GM23248 (cell line): Measurements from ENCODE around the gene PIGM. TPM values are rescaled to one million over a fixed set of nuclear protein-coding genes. Genes with fewer than 3 reads are reported as not detected.

ENCODE experiments used
- DNase-seq: peaks from one replicate; pipeline ENCODE4 v3.0.0-alpha.2; 2015
- H2AFZ ChIP-seq: fragments of 200-600 bp; sonication (generic); 2 replicates; pipeline ENCODE4 v1.6.1; 2016; ENCODE audit warnings: antibody characterized with exemption
- H3F3A ChIP-seq: fragments of 200-600 bp; sonication (generic); 2 replicates; pipeline ENCODE4 v1.6.1; 2016; ENCODE audit warnings: mild to moderate bottlenecking, antibody characterized with exemption, mixed run types; ENCODE audit not compliant: insufficient read depth
- H3K27ac ChIP-seq: fragments of 200-600 bp; sonication (generic); 2 replicates; pipeline ENCODE4 v1.5.1; 2016; ENCODE audit warnings: mild to moderate bottlenecking
- H3K27me3 ChIP-seq: fragments of 200-600 bp; sonication (generic); replicated peaks from 2 replicates; pipeline ENCODE4 v1.6.1; 2016; ENCODE audit warnings: mild to moderate bottlenecking; ENCODE audit not compliant: insufficient read depth
- H3K36me3 ChIP-seq: fragments of 200-600 bp; sonication (generic); 2 replicates; pipeline ENCODE4 v1.6.1; 2016; ENCODE audit warnings: low read depth, mild to moderate bottlenecking
- H3K4me1 ChIP-seq: fragments of 200-600 bp; sonication (generic); 2 replicates; pipeline ENCODE4 v1.6.1; 2016; ENCODE audit warnings: mild to moderate bottlenecking; ENCODE audit not compliant: insufficient read depth
- H3K4me2 ChIP-seq: fragments of 200-600 bp; sonication (generic); one replicate; pipeline ENCODE4 v1.6.1; 2016; ENCODE audit warnings: mild to moderate bottlenecking; ENCODE audit not compliant: unreplicated experiment
- H3K4me3 ChIP-seq: fragments of 200-600 bp; sonication (generic); 2 replicates; pipeline ENCODE4 v1.5.1; 2016; ENCODE audit warnings: mild to moderate bottlenecking
- H3K79me2 ChIP-seq: fragments of 200-600 bp; sonication (generic); 2 replicates; pipeline ENCODE4 v1.6.1; 2016; ENCODE audit warnings: mild to moderate bottlenecking; ENCODE audit not compliant: insufficient read depth
- H3K9ac ChIP-seq: fragments of 200-600 bp; sonication (generic); 2 replicates; pipeline ENCODE4 v1.6.1; 2016; ENCODE audit warnings: mild to moderate bottlenecking
- H3K9me2 ChIP-seq: fragments of 200-600 bp; sonication (generic); 2 replicates; pipeline ENCODE4 v1.6.1; 2016; ENCODE audit warnings: mixed run types, mild to moderate bottlenecking, moderate library complexity; ENCODE audit not compliant: insufficient read depth
- H3K9me3 ChIP-seq: fragments of 200-600 bp; sonication (generic); one replicate; pipeline ENCODE4 v1.6.1; 2017; ENCODE audit warnings: low read depth
- H4K20me1 ChIP-seq: fragments of 200-600 bp; sonication (generic); 2 replicates; pipeline ENCODE4 v1.6.0; 2016; ENCODE audit not compliant: insufficient read depth
- EZH2 ChIP-seq: fragments of 200-600 bp; sonication (generic); IDR thresholded peaks from 2 replicates; pipeline ENCODE4 v1.6.1; 2018; ENCODE audit warnings: antibody characterized with exemption, mild to moderate bottlenecking; ENCODE audit not compliant: insufficient read depth, poor library complexity, severe bottlenecking
- EZH2phosphoT487 ChIP-seq: fragments of 200-600 bp; sonication (generic); IDR thresholded peaks from 2 replicates; pipeline ENCODE4 v1.6.1; 2018; ENCODE audit warnings: antibody characterized with exemption, moderate library complexity, mild to moderate bottlenecking, low read depth; ENCODE audit not compliant: insufficient read depth
- WGBS, 2 experiments: methylation state at CpG; one replicate each; pipeline ENCODE4 v1.1.6; 2015 to 2017; ENCODE audit warnings: low lambda C conversion rate in 2 of 2, low coverage in 1 of 2; ENCODE audit errors: missing lambda C conversion rate in 2 of 2; 5-methylcytosine and 5-hydroxymethylcytosine counted together
- in situ Hi-C: fragments of 300-500 bp; cut with MboI; formaldehyde crosslinking; loops from 2 replicates; pipeline ENCODE4 v1.15.0; 2020
- polyA plus RNA-seq: library from polyadenylated mRNA; unstranded; fragments of >200 nt; fragmentation: Nextera tagmentation; extraction: Ambion mirVana; gene quantifications from 2 replicates; pipeline ENCODE4 v1.2.1, GENCODE V29; 2016
- total RNA-seq: library from RNA; depleted of rRNA; stranded (reverse); fragments of >200 nt; shearing (Covaris generic); gene quantifications from 2 replicates; pipeline ENCODE4 v1.2.3, GENCODE V29; 2014

Gene PIGM
- total and polyA plus RNA-seq, 2 experiments from 2014 or later = 5.4 to 5.5 TPM

DNA sequence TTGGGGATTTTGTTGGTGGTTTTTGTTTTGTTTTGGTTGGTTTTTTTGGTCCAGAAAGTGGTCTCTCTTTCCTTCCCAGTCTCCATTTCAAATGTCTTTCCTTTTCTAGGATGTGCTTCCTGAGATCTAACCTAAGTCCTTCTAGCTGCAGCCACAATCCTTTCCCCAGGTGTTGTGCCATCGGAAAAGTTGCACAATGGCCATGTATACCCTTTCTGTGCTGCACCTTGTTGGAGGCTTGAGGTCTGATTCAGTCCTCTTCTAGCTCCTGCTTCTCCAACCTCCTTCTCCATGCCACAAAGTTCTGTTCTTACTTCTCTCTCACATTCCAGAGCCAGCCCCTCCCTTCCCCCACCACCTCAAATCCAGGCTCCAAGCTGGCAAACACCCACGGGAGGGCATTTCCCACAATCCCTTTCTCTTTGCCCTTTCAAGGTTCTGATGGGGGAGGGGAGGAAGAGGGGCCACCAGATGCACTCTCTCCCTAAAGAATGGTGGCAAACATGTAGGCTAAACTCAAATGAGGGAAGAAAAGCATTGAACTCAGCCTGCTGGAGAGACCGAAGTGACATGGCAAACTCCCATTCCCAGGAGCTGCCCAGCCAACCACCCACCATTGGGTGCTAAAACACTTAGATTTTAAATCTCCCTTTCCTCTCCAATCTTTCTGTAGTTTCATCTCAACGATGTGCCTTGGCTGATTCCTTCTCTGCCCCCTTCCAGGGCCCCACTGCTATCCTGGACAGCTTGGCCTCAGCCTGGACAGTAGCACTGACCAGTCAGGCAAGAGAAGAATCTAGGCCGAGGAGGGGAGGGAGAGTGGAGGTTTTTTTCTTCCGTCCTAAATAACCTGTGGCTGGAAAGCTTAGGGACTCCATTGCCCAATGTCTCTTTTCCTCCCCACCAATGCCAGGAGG lies 35.3 kb upstream of the PIGM start:
- WGBS, 2 experiments = 65 to 71% methylated on average over 6 of the region's 6 CpGs
- H4K20me1 ChIP-seq = no peaks in the 10 kb centered on the region
- no peak overlapping the region for H3K4me3 ChIP-seq
- H3K27me3 ChIP-seq = peaks cover 27% of the 10 kb centered on the region
- no peak for DNase-seq
- H3K9me3 ChIP-seq = no peaks in the 10 kb centered on the region
- in situ Hi-C loops = no loop called here
- H3K9me2 ChIP-seq = no peaks in the 10 kb centered on the region
- H3K9ac ChIP-seq = no peak overlapping the region
- no peaks in the 10 kb centered on the region for H3K36me3 ChIP-seq
- H3K79me2 ChIP-seq = no peaks in the 10 kb centered on the region
- TF ChIP-seq EZH2 = no peak
- no peak for TF ChIP-seq EZH2phosphoT487
- H3K4me2 ChIP-seq = no peak overlapping the region
- H3K4me1 ChIP-seq = no peaks in the 10 kb centered on the region
- no peak overlapping the region for H3K27ac ChIP-seq
- H2AFZ ChIP-seq = no peak overlapping the region
- H3F3A ChIP-seq = no peaks in the 10 kb centered on the region

DNA sequence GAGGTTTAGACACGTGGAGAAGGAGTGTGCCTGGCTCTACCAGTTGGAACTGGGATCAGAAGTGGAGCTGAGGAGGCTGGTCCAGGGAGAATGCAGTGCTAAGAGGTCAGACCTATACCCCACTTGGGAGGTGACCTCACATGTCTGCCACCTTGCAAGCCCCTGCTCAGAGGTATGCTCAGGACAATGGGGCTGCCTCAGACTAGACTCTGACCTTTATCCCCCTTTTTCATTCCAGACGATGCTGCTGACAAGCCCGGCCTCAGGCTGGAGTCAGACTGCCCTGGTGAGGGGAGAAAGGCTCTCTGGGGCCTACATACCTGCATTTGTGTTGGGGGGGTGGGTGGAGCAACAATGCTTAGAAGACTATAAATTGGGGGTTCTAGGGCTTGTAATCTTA lies 33.0 kb upstream of the PIGM start:
- no peaks in the 10 kb centered on the region for H3K9me2 ChIP-seq
- no peak overlapping the region for H3K4me3 ChIP-seq
- H3K36me3 ChIP-seq = no peaks in the 10 kb centered on the region
- no peak overlapping the region for H2AFZ ChIP-seq
- H3K27ac ChIP-seq = no peak overlapping the region
- H3F3A ChIP-seq = no peaks in the 10 kb centered on the region
- no peaks in the 10 kb centered on the region for H4K20me1 ChIP-seq
- no peak overlapping the region for H3K9ac ChIP-seq
- in situ Hi-C loops = no loop called here
- TF ChIP-seq EZH2 (no peak), EZH2phosphoT487 (no peak)
- H3K79me2 ChIP-seq = no peaks in the 10 kb centered on the region
- WGBS, 2 experiments = 53 to 55% methylated on average over 3 of the region's 3 CpGs
- H3K27me3 ChIP-seq = peaks cover 22% of the 10 kb centered on the region; the same call in 1 of the 2 replicates
- H3K9me3 ChIP-seq = no peaks in the 10 kb centered on the region
- no peak overlapping the region for H3K4me2 ChIP-seq
- H3K4me1 ChIP-seq = no peaks in the 10 kb centered on the region
- DNase-seq = no peak

DNA sequence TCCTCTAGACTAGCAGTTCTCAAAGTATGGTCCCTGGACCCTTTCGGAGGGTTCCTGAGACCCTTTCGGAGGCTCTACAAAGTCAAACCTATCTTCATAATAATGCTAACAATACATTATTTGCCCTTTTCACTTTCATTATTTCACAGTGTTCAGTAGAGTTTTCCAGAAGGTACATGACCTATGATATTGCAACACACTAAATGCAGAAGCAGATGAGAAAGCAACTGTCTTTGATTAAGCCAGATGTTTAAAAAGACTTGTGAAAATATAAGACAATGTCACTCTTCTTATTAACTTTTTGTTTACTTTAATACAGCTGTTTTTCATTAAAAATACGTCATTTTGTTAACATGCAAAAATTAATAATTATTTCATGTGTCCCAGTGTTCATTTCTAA lies 32.4 kb upstream of the PIGM start:
- TF ChIP-seq EZH2phosphoT487 (no peak), EZH2 (no peak)
- no peak overlapping the region for H3K27ac ChIP-seq

DNA sequence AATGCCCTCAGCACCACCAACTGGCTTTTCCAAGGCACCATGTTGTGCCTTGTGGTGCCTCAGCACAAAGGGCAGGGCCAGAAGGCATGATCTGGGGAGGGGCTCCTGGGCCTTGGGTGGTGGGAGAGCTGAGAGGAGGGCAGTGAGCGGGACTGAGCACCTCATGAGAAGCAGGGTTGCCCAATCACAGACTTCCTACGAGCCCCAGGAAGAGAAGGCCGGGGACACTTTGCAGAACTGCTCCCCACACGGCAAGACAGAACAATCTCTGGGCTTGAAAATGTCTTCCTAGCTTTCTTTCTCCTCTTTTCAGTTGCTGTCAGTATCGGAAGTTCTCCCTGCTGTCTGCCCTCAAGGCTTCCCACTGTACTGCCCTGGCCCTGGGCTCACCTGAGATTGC lies 31.4 kb upstream of the PIGM start:
- Histone ChIP-seq H3K9me2 (no peaks in the 10 kb centered on the region), H4K20me1 (no peaks in the 10 kb centered on the region), H3K9ac (no peak overlapping the region), H3F3A (no peaks in the 10 kb centered on the region), H2AFZ (no peak overlapping the region), H3K9me3 (no peaks in the 10 kb centered on the region), H3K79me2 (no peaks in the 10 kb centered on the region), H3K4me2 (no peak overlapping the region), H3K27ac (no peak overlapping the region), H3K4me3 (no peak overlapping the region), H3K36me3 (no peaks in the 10 kb centered on the region), H3K4me1 (no peaks in the 10 kb centered on the region), H3K27me3 (peaks cover 23% of the 10 kb centered on the region)
- DNase-seq = no peak
- WGBS, 2 experiments = 68 to 71% methylated on average over 5 of the region's 5 CpGs
- in situ Hi-C loops = no loop called here
- no peak for TF ChIP-seq EZH2
- no peak for TF ChIP-seq EZH2phosphoT487

More for the DNA sequence above, 32.4 kb upstream of the PIGM start:
- peaks cover 22% of the 10 kb centered on the region; the same call in 1 of the 2 replicates for H3K27me3 ChIP-seq
- H2AFZ ChIP-seq = no peak overlapping the region
- H3K9ac ChIP-seq = no peak overlapping the region
- H3K4me1 ChIP-seq = no peaks in the 10 kb centered on the region
- no peaks in the 10 kb centered on the region for H3K9me2 ChIP-seq
- DNase-seq = peak; percentile 20
- H3K36me3 ChIP-seq = no peaks in the 10 kb centered on the region
- no peaks in the 10 kb centered on the region for H4K20me1 ChIP-seq
- H3K4me3 ChIP-seq = no peak overlapping the region
- H3K4me2 ChIP-seq = no peak overlapping the region
- H3K79me2 ChIP-seq = no peaks in the 10 kb centered on the region
- WGBS, 2 experiments = 40 to 41% methylated on average over 3 of the region's 3 CpGs
- H3K9me3 ChIP-seq = no peaks in the 10 kb centered on the region
- in situ Hi-C loops = no loop called here
- H3F3A ChIP-seq = no peaks in the 10 kb centered on the region
